PC-3 (cell line): Measurements from ENCODE around the gene SLC16A8. TPM values are rescaled to one million over a fixed set of nuclear protein-coding genes. Genes with fewer than 3 reads are reported as not detected.

Source experiments
- ATAC-seq: fragments of 200-7000 bp; cut with Tn5 transposase; 2 replicates; pipeline ENCODE4 v1.9.1; 2020; ENCODE audit warnings: mild to moderate bottlenecking, moderate library complexity
- BruUV-seq: library from RNA; stranded (reverse); fragments of 400-500 nt; replicated peaks from 2 replicates; lab custom pipeline; 2021; lab: Mats Ljungman, UMichigan
- CTCF ChIA-PET: fragments of 300-600 bp; sonication (Branson Sonifier 250); formaldehyde crosslinking; loops from one replicate; lab custom pipeline; 2022; ENCODE audit warnings: antibody characterized with exemption; lab: Charles Lee
- POLR2A ChIA-PET: fragments of 300-600 bp; sonication (Branson Sonifier 250); formaldehyde crosslinking; loops from one replicate; lab custom pipeline; 2022; ENCODE audit warnings: antibody characterized with exemption; ENCODE audit not compliant: unreplicated experiment; lab: Charles Lee
- DNase-seq: peaks from one replicate; pipeline ENCODE4 v3.0.0-alpha.2; 2015
- H2AFZ ChIP-seq: fragments of 300-600 bp; sonication (generic); 2 replicates; pipeline ENCODE4 v1.6.0; 2016; ENCODE audit warnings: antibody characterized with exemption, low read length
- H3F3A ChIP-seq: fragments of 300-600 bp; sonication (generic); one replicate; pipeline ENCODE4 v1.6.0; 2017; ENCODE audit warnings: antibody characterized with exemption, low read length, control low read depth, mild to moderate bottlenecking; ENCODE audit not compliant: unreplicated experiment
- H3K27ac ChIP-seq: fragments of 300-600 bp; sonication (generic); 2 replicates; pipeline ENCODE4 v1.5.1; 2016; ENCODE audit warnings: mild to moderate bottlenecking, low read length
- H3K27me3 ChIP-seq: fragments of 300-600 bp; sonication (generic); 2 replicates; pipeline ENCODE4 v1.6.1; 2016; ENCODE audit warnings: low read length, mixed read lengths
- H3K36me3 ChIP-seq: fragments of 300-600 bp; sonication (generic); 2 replicates; pipeline ENCODE4 v1.6.1; 2016; ENCODE audit warnings: low read depth, mixed run types, low read length, mixed read lengths
- H3K4me1 ChIP-seq: fragments of 300-600 bp; sonication (generic); 2 replicates; pipeline ENCODE4 v1.5.1; 2016; ENCODE audit warnings: low read length; ENCODE audit not compliant: insufficient read depth
- H3K4me2 ChIP-seq: fragments of 300-600 bp; sonication (generic); 2 replicates; pipeline ENCODE4 v1.6.0; 2016; ENCODE audit warnings: low read length
- H3K4me3 ChIP-seq: fragments of 300-600 bp; sonication (generic); 2 replicates; pipeline ENCODE4 v1.5.1; 2016; ENCODE audit warnings: mild to moderate bottlenecking, low read length, mixed read lengths
- H3K79me2 ChIP-seq: fragments of 300-600 bp; sonication (generic); 2 replicates; pipeline ENCODE4 v1.6.1; 2017; ENCODE audit warnings: low read length, mixed read lengths
- H3K9ac ChIP-seq: fragments of 300-600 bp; sonication (generic); 2 replicates; pipeline ENCODE4 v1.6.0; 2016; ENCODE audit warnings: mild to moderate bottlenecking, low read length
- H3K9me2 ChIP-seq: fragments of 300-600 bp; sonication (generic); replicated peaks from 2 replicates; pipeline ENCODE4 v1.6.1; 2016; ENCODE audit warnings: mixed run types, low read length, mixed read lengths
- H3K9me3 ChIP-seq: fragments of 300-600 bp; sonication (generic); 2 replicates; pipeline ENCODE4 v1.6.1; 2016; ENCODE audit warnings: low read length, mixed read lengths
- H4K20me1 ChIP-seq: fragments of 300-600 bp; sonication (generic); 2 replicates; pipeline ENCODE4 v1.6.1; 2016; ENCODE audit warnings: low read length, mixed read lengths
- CTCF ChIP-seq: fragments of 300-600 bp; sonication (generic); conservative IDR thresholded peaks from 2 replicates; pipeline ENCODE4 v1.5.1; 2017; ENCODE audit warnings: antibody characterized with exemption, low read depth, mild to moderate bottlenecking, low read length
- EZH2 ChIP-seq: fragments of 300-600 bp; sonication (generic); IDR thresholded peaks from one replicate; pipeline ENCODE4 v1.6.1; 2017; ENCODE audit warnings: antibody characterized with exemption, mild to moderate bottlenecking, low read length; ENCODE audit not compliant: unreplicated experiment
- EZH2phosphoT487 ChIP-seq: fragments of 300-600 bp; sonication (generic); IDR thresholded peaks from 2 replicates; pipeline ENCODE4 v1.6.1; 2018; ENCODE audit warnings: mild to moderate bottlenecking, antibody characterized with exemption, low read length, borderline replicate concordance
- intact Hi-C: fragments of 100-400 bp; cut with micrococcal nuclease; formaldehyde crosslinking; loops from 2 replicates; pipeline ENCODE4 v1.9.0; 2023
- total RNA-seq: library from RNA; depleted of rRNA; stranded (reverse); fragments of >200 nt; gene quantifications from 2 replicates; pipeline ENCODE4 v1.2.3, GENCODE V29; 2014

SLC16A8 gene
- total RNA-seq, 1 experiment from 2014 or later: not detected

GRCh38 chr22:38132136-38132535, 48.2 kb upstream of the SLC16A8 start:
- Histone ChIP-seq H3K4me3 (no peak overlapping the region), H3K27me3 (no peaks in the 10 kb centered on the region), H4K20me1 (no peaks in the 10 kb centered on the region), H3K9ac (no peak overlapping the region), H3K4me1 (peaks cover 16% of the 10 kb centered on the region), H3K9me3 (no peaks in the 10 kb centered on the region), H3K4me2 (no peak overlapping the region), H3K36me3 (no peaks in the 10 kb centered on the region), H3K27ac (no peak overlapping the region), H2AFZ (no peak overlapping the region), H3K9me2 (no peaks in the 10 kb centered on the region), H3K79me2 (no peaks in the 10 kb centered on the region), H3F3A (no peaks in the 10 kb centered on the region)
- intact Hi-C loops: no loop called here
- ChIA-PET POLR2A (no interaction called here), CTCF (no interaction called here)
- ATAC-seq: no peak
- BruUV-seq: no TSS peak
- DNase-seq: no peak
- no peak for TF ChIP-seq CTCF
- no peak for TF ChIP-seq EZH2
- no peak for TF ChIP-seq EZH2phosphoT487

- POLR2A ChIA-PET: no interaction called here
- intact Hi-C loops: no loop called here
- no peaks in the 10 kb centered on the region for H3F3A ChIP-seq
- ATAC-seq (no peak), DNase-seq (no peak)
- no peak for TF ChIP-seq EZH2phosphoT487
- TF ChIP-seq CTCF: no peak
- TF ChIP-seq EZH2: no peak
- H3K9me2 ChIP-seq: no peaks in the 10 kb centered on the region
- no peak overlapping the region for H3K4me3 ChIP-seq
- no peaks in the 10 kb centered on the region for H3K9me3 ChIP-seq
- H3K36me3 ChIP-seq: no peaks in the 10 kb centered on the region
- no peaks in the 10 kb centered on the region for H3K27me3 ChIP-seq
- no peak overlapping the region for H2AFZ ChIP-seq
- no peaks in the 10 kb centered on the region for H4K20me1 ChIP-seq
- peaks cover 16% of the 10 kb centered on the region for H3K4me1 ChIP-seq
- CTCF ChIA-PET: no interaction called here
- no peak overlapping the region for H3K4me2 ChIP-seq
- no peak overlapping the region for H3K27ac ChIP-seq
- H3K79me2 ChIP-seq: no peaks in the 10 kb centered on the region
- no TSS peak for BruUV-seq
- H3K9ac ChIP-seq: no peak overlapping the region
These were observed 47.4 kb upstream of the SLC16A8 start for GRCh38 chr22:38131399-38131798.

- H3K27ac ChIP-seq: no peak overlapping the region
- no peak for TF ChIP-seq EZH2
- TF ChIP-seq EZH2phosphoT487: no peak
- TF ChIP-seq CTCF: no peak
- no peaks in the 10 kb centered on the region for H3K79me2 ChIP-seq
- no peak overlapping the region for H3K4me3 ChIP-seq
- no peak overlapping the region for H3K4me2 ChIP-seq
- no peaks in the 10 kb centered on the region for H3K36me3 ChIP-seq
- no peaks in the 10 kb centered on the region for H3K9me3 ChIP-seq
- H3K9ac ChIP-seq: no peak overlapping the region
- no TSS peak for BruUV-seq
- intact Hi-C loops: no loop called here
- H3K4me1 ChIP-seq: peaks cover 4% of the 10 kb centered on the region
- DNase-seq (no peak), ATAC-seq (no peak)
- no peak overlapping the region for H2AFZ ChIP-seq
- no peaks in the 10 kb centered on the region for H3K27me3 ChIP-seq
- POLR2A ChIA-PET: no interaction called here
- no peaks in the 10 kb centered on the region for H4K20me1 ChIP-seq
- H3F3A ChIP-seq: no peaks in the 10 kb centered on the region
- CTCF ChIA-PET: no interaction called here
- no peaks in the 10 kb centered on the region for H3K9me2 ChIP-seq
These were observed 45.9 kb upstream of the SLC16A8 start for GRCh38 chr22:38129856-38130255.
